ENCODE results near the gene AHR.

DNA sequence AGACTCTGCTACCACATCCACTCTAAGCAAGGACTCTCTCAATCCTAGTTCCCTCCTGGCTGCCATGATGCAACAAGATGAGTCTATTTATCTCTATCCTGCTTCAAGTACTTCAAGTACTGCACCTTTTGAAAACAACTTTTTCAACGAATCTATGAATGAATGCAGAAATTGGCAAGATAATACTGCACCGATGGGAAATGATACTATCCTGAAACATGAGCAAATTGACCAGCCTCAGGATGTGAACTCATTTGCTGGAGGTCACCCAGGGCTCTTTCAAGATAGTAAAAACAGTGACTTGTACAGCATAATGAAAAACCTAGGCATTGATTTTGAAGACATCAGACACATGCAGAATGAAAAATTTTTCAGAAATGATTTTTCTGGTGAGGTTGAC lies 40.7 kb downstream of the AHR start:
- TF ChIP-seq, protein P1, sequence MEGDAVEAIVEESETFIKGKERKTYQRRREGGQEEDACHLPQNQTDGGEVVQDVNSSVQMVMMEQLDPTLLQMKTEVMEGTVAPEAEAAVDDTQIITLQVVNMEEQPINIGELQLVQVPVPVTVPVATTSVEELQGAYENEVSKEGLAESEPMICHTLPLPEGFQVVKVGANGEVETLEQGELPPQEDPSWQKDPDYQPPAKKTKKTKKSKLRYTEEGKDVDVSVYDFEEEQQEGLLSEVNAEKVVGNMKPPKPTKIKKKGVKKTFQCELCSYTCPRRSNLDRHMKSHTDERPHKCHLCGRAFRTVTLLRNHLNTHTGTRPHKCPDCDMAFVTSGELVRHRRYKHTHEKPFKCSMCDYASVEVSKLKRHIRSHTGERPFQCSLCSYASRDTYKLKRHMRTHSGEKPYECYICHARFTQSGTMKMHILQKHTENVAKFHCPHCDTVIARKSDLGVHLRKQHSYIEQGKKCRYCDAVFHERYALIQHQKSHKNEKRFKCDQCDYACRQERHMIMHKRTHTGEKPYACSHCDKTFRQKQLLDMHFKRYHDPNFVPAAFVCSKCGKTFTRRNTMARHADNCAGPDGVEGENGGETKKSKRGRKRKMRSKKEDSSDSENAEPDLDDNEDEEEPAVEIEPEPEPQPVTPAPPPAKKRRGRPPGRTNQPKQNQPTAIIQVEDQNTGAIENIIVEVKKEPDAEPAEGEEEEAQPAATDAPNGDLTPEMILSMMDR (conservative IDR thresholded peaks at IDR 0.05): no peak
- TF ChIP-seq EZH2 (IDR thresholded peaks at IDR 0.05; ENCODE audit: low read depth): no peak
